Measurements from ENCODE around the gene ERC2.
A peak's percentile ranks its signal among the peaks of the same experiment; 100 is the strongest.

ERC2 gene

DNA sequence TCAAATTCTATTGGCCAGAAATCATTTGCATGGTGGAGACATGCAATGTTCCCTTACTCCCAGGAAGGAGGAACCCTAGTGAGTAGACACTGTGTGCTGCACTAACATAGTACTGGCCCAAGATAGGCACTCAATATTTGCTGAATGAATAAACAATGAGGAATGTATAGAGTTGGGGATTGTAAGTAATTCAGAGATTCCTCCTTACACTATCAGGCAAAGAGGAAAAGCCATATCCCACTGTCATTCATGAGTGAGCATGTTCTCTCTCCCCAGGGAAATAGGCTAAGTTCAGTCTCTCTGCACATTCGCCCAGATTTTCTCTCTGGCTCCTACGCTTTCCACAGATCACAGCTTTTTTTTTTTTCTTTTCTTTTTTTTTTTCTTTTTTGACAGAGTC lies 826.3 kb downstream of the ERC2 start:
- Histone ChIP-seq H3K27me3 (ENCODE audit: insufficient read depth, poor library complexity, severe bottlenecking) (peaks cover 6% of the 10 kb centered on the region), H3K4me3 (ENCODE audit: severe bottlenecking) (no peak overlapping the region), H3K4me1 (ENCODE audit: insufficient read depth, poor library complexity, severe bottlenecking) (no peaks in the 10 kb centered on the region), H3K36me3 (ENCODE audit: low read depth) (no peaks in the 10 kb centered on the region), H3K9me3 (ENCODE audit: severe bottlenecking) (no peaks in the 10 kb centered on the region), H3K27ac (ENCODE audit: poor library complexity, severe bottlenecking) (no peak overlapping the region)
- ATAC-seq (ENCODE audit: low read depth) (no peak; the same call in 2 of the 3 replicates), DNase-seq (ENCODE audit: low spot score) (no peak)
- TF ChIP-seq CTCF (IDR thresholded peaks at IDR 0.05; ENCODE audit: poor library complexity, severe bottlenecking), result no peak

DNA sequence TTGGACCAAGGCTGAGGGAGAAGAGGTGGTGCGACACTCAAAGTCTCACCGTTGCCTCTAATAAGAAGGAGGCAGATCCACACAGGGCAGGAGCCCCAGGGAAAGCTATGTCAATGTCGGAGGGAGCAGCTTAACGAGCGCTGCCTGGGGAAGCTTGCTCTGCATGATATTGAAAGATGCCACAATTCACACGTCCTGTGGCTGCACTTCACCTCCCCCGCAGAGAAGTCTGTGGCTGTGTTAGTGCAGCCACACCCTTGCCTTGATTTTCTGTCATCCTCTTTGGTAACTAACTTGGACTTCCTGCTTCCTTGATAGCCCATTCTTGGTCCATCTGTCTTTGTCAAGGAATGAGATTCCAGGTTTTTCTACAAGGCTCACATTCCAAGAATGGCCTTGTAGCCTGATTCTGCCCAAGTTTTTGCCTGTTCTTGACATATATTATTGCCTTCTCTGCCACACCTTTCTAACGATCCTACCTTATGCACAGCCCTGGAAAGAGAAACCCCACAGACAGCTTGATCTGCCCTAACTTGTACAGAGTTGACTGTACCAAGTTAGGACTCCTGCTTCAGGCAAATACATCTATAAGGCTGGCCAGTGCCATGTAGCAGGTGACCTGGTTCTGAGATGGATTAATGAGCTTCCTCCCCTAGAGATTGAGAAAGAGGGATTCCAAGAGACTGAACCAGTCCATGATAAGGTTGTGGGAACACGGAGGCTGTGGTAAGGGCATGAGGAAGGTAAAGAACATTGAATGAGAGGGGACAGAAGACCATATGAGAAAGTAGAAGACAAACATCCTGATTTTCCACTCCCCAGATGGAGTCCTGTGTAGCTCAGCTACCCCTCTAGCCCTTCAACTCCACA lies 828.1 kb downstream of the ERC2 start:
- Histone ChIP-seq H3K9me3 (ENCODE audit: severe bottlenecking) (no peaks in the 10 kb centered on the region), H3K27ac (ENCODE audit: poor library complexity, severe bottlenecking) (no peak overlapping the region), H3K36me3 (ENCODE audit: low read depth) (no peaks in the 10 kb centered on the region), H3K27me3 (ENCODE audit: insufficient read depth, poor library complexity, severe bottlenecking) (no peaks in the 10 kb centered on the region), H3K4me3 (ENCODE audit: severe bottlenecking) (no peak overlapping the region), H3K4me1 (ENCODE audit: insufficient read depth, poor library complexity, severe bottlenecking) (no peaks in the 10 kb centered on the region)
- no peak for DNase-seq (ENCODE audit: low spot score)
- no peak for TF ChIP-seq CTCF (IDR thresholded peaks at IDR 0.05; ENCODE audit: poor library complexity, severe bottlenecking)
- ATAC-seq (ENCODE audit: low read depth), result peak; percentile 57; the same call in 2 of the 3 replicates

DNA sequence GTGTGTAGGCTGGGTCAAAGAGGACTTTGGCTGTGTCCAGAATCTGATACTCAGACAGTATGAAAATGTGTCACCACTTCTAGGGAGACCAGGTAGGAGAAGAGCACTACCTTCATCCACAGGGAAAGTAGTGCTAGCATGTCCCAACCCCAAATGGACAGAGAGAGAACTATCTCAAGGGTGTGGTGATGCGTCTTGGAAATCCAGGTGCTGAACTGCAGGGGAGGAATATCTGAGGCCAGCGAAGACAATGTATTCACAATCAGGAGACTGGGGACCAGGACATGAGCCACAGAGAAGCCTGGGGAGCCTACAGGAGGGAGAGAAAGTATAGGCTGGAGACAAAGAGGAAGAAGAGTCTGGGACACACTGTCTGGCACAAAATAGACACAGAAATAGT lies 829.1 kb downstream of the ERC2 start:
- no peaks in the 10 kb centered on the region for H3K36me3 ChIP-seq (ENCODE audit: low read depth)
- H3K27me3 ChIP-seq (ENCODE audit: insufficient read depth, poor library complexity, severe bottlenecking), result no peaks in the 10 kb centered on the region
- DNase-seq (ENCODE audit: low spot score) (no peak), ATAC-seq (ENCODE audit: low read depth) (no peak)
- no peak overlapping the region for H3K4me3 ChIP-seq (ENCODE audit: severe bottlenecking)
- H3K4me1 ChIP-seq (ENCODE audit: insufficient read depth, poor library complexity, severe bottlenecking), result no peaks in the 10 kb centered on the region
- no peaks in the 10 kb centered on the region for H3K9me3 ChIP-seq (ENCODE audit: severe bottlenecking)
- no peak for TF ChIP-seq CTCF (IDR thresholded peaks at IDR 0.05; ENCODE audit: poor library complexity, severe bottlenecking)
- H3K27ac ChIP-seq (ENCODE audit: poor library complexity, severe bottlenecking), result no peak overlapping the region

DNA sequence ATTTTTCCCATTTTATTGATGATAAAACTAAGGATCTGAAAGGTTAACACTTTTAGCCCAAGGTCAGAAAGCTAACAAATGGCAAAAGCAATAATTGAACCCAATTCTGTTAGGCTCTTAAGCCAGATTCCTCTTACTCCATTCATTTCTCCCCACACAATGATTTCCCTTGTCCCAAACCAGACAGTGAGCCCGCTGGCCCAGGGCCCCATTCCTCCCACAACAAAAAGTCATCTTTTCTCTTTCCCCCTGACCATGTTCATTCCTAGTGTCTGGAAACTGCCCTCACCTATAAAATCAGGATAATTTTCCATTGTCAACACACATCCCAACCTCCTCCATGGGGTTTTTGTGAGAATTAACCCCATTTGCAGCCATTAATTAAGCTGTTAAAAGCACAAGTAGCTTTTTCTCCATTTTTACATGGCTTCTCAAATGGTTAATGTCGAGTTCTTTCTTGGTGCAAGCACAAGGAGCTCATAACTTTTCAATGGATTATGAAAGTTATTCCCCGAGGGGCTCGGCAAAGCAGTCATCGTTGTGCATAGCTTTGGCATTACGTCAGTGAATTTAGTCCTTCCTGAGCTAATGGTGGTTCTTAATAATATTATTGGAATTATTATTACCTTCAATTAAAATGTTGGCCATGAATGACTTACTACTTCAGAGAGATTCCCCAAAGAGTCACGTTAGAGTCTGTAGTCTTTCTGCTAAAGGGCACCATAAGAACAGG lies 830.2 kb downstream of the ERC2 start:
- ATAC-seq (ENCODE audit: low read depth) (no peak), DNase-seq (ENCODE audit: low spot score) (no peak)
- TF ChIP-seq CTCF (IDR thresholded peaks at IDR 0.05; ENCODE audit: poor library complexity, severe bottlenecking), result no peak
- Histone ChIP-seq H3K4me1 (ENCODE audit: insufficient read depth, poor library complexity, severe bottlenecking) (no peaks in the 10 kb centered on the region), H3K27ac (ENCODE audit: poor library complexity, severe bottlenecking) (no peak overlapping the region), H3K27me3 (ENCODE audit: insufficient read depth, poor library complexity, severe bottlenecking) (no peaks in the 10 kb centered on the region), H3K4me3 (ENCODE audit: severe bottlenecking) (no peak overlapping the region), H3K9me3 (ENCODE audit: severe bottlenecking) (no peaks in the 10 kb centered on the region), H3K36me3 (ENCODE audit: low read depth) (no peaks in the 10 kb centered on the region)

Measured in RWPE2 (cell line).